Thyroid gland (tissue), 4 donors: ENCODE data around the gene ANO1.

Experiments
- CTCF ChIP-seq, 6 experiments: fragments of 200-600 bp in 3 of 6; fragments of 450-650 bp in 3 of 6; sonication (generic) in 3 of 6; IDR thresholded peaks; one replicate each; pipeline ENCODE4 v1.5.1; 2016 to 2019; ENCODE audit warnings: antibody characterized with exemption in 6 of 6, mild to moderate bottlenecking in 2 of 6, inconsistent platforms in 1 of 6, moderate library complexity in 1 of 6
- POLR2A ChIP-seq, 2 donors: fragments of 450-650 bp; IDR thresholded peaks; one replicate each; pipeline ENCODE4 v1.6.1; 2017; ENCODE audit warnings: antibody characterized with exemption in 2 of 2, mild to moderate bottlenecking in 2 of 2, moderate library complexity in 1 of 2

GRCh38 chr11:70194792-70195791 lies 117.0 kb downstream of the ANO1 start:
- TF ChIP-seq POLR2A (IDR thresholded peaks at IDR 0.05) = no peak
- no peak for TF ChIP-seq CTCF (IDR thresholded peaks at IDR 0.05)
